H1 (cell line): ENCODE results near the gene TUBGCP2. TPM values are rescaled to one million over a fixed set of nuclear protein-coding genes. Genes with fewer than 3 reads are reported as not detected.
A peak's percentile ranks its signal among the peaks of the same experiment; 100 is the strongest.

Experiments
- CTCF ChIA-PET: fragments of 300-600 bp; sonication (Branson Sonifier 250); formaldehyde crosslinking; loops from one replicate; lab custom pipeline; 2021; ENCODE audit not compliant: partially characterized antibody; lab: Charles Lee
- POLR2A ChIA-PET: fragments of 300-600 bp; sonication (Branson Sonifier 250); formaldehyde crosslinking; loops from one replicate; lab custom pipeline; 2021; ENCODE audit warnings: inconsistent platforms; ENCODE audit not compliant: partially characterized antibody; lab: Charles Lee
- DNase-seq, 2 experiments: peaks; one replicate each; pipeline versions ENCODE4 v3.0.0 to v3.0.0-alpha.2; 2010 to 2022; ENCODE audit warnings: low spot score in 2 of 2, low read depth in 1 of 2, mixed read lengths in 1 of 2
- FAIRE-seq: peaks from 2 replicates; lab custom pipeline; 2011; peaks lifted over from hg19 to GRCh38; lab: Jason Lieb, UNC
- H2AFZ ChIP-seq: 2 replicates; pipeline ENCODE4 v1.8.1; 2012; ENCODE audit warnings: low read length, inconsistent platforms
- H2AK5ac ChIP-seq: 2 replicates; pipeline ENCODE4 v1.6.1; 2013; ENCODE audit warnings: low read depth, low read length
- H2BK120ac ChIP-seq: replicated peaks from 2 replicates; pipeline ENCODE3; 2013; ENCODE audit warnings: low read depth, low read length, inconsistent platforms
- H2BK12ac ChIP-seq: 2 replicates; pipeline ENCODE4 v1.6.1; 2013; ENCODE audit warnings: low read depth, low read length
- H2BK15ac ChIP-seq: 2 replicates; pipeline ENCODE4 v1.6.1; 2013; ENCODE audit warnings: low read length
- H2BK20ac ChIP-seq: 2 replicates; pipeline ENCODE4 v1.6.1; 2013; ENCODE audit warnings: low read length
- H2BK5ac ChIP-seq: 2 replicates; pipeline ENCODE4 v1.6.1; 2013; ENCODE audit warnings: low read depth, low read length
- H3K14ac ChIP-seq: 2 replicates; pipeline ENCODE4 v1.6.1; 2013; ENCODE audit warnings: inconsistent platforms; ENCODE audit not compliant: insufficient read length
- H3K18ac ChIP-seq: 2 replicates; pipeline ENCODE4 v1.6.1; 2013; ENCODE audit warnings: low read length; ENCODE audit errors: extremely low read depth
- H3K23ac ChIP-seq: 2 replicates; pipeline ENCODE4 v1.6.1; 2013; ENCODE audit warnings: inconsistent platforms; ENCODE audit not compliant: insufficient read length
- H3K23me2 ChIP-seq: 2 replicates; pipeline ENCODE4 v1.6.1; 2013; ENCODE audit warnings: low read depth, low read length
- H3K27ac ChIP-seq: 2 replicates; pipeline ENCODE4 v1.6.1; 2011; ENCODE audit warnings: low read depth, low read length, inconsistent platforms
- H3K27me3 ChIP-seq, 4 experiments: replicated peaks in 1 of 4; 1 replicate in 1 of 4; 2 replicates in 3 of 4; pipeline versions ENCODE4 v1.6.1 to v1.8.1; 2011 to 2013; ENCODE audit warnings: low read length in 3 of 4, mild to moderate bottlenecking in 3 of 4, inconsistent platforms in 2 of 4, mixed read lengths in 2 of 4, moderate library complexity in 1 of 4; ENCODE audit not compliant: control insufficient read depth in 3 of 4, insufficient read depth in 3 of 4; ENCODE audit errors: extremely low read depth in 1 of 4
- H3K36me3 ChIP-seq, 4 experiments: 2 replicates each; pipeline versions ENCODE4 v1.6.1 to v1.8.1; 2011 to 2013; ENCODE audit warnings: mild to moderate bottlenecking in 4 of 4, low read length in 3 of 4, moderate library complexity in 2 of 4, control low read depth in 1 of 4, inconsistent platforms in 1 of 4; ENCODE audit not compliant: insufficient read depth in 4 of 4, control insufficient read depth in 2 of 4
- H3K4ac ChIP-seq: replicated peaks from 2 replicates; pipeline ENCODE3; 2013; ENCODE audit warnings: low read length, low read depth, mixed read lengths, inconsistent platforms; ENCODE audit not compliant: insufficient read length
- H3K4me1 ChIP-seq, 4 experiments: replicated peaks in 1 of 4; 1 replicate in 1 of 4; 2 replicates in 3 of 4; pipeline versions ENCODE4 v1.6.1 to v1.8.1; 2011 to 2013; ENCODE audit warnings: low read length in 3 of 4, inconsistent platforms in 2 of 4, mixed read lengths in 1 of 4; ENCODE audit not compliant: insufficient read depth in 4 of 4, control insufficient read depth in 3 of 4
- H3K4me2 ChIP-seq, 2 experiments: 2 replicates each; pipeline versions ENCODE4 v1.6.1 to v1.8.1; 2011 to 2013; ENCODE audit warnings: low read depth in 2 of 2, low read length in 2 of 2, control low read depth in 1 of 2, inconsistent platforms in 1 of 2, mild to moderate bottlenecking in 1 of 2; ENCODE audit not compliant: insufficient read depth in 1 of 2
- H3K4me3 ChIP-seq, 4 experiments: fragments of 200-600, 300-600 bp in 1 of 4; sonication (generic), shearing (Covaris generic), sonication (Bioruptor Twin) in 1 of 4; 2 replicates each; pipeline versions ENCODE4 v1.5.1 to v1.8.1; 2011 to 2016; ENCODE audit warnings: low read length in 4 of 4, low read depth in 3 of 4, control low read depth in 2 of 4, inconsistent platforms in 2 of 4, mild to moderate bottlenecking in 2 of 4, mixed read lengths in 1 of 4, moderate library complexity in 1 of 4; ENCODE audit not compliant: insufficient read depth in 2 of 4; ENCODE audit errors: extremely low read depth in 1 of 4
- H3K56ac ChIP-seq: replicated peaks from 2 replicates; pipeline ENCODE3; 2013; ENCODE audit warnings: low read depth, mild to moderate bottlenecking, mixed read lengths, low read length, inconsistent platforms; ENCODE audit not compliant: insufficient read length
- H3K79me1 ChIP-seq: 2 replicates; pipeline ENCODE4 v1.6.1; 2013; ENCODE audit warnings: low read depth, low read length, control low read depth
- H3K79me2 ChIP-seq, 2 experiments: 2 replicates each; pipeline versions ENCODE4 v1.6.1 to v1.8.1; 2012 to 2013; ENCODE audit warnings: low read length in 2 of 2, mild to moderate bottlenecking in 2 of 2, inconsistent platforms in 1 of 2; ENCODE audit not compliant: insufficient read depth in 2 of 2, control insufficient read depth in 1 of 2
- H3K9ac ChIP-seq, 4 experiments: replicated peaks in 1 of 4; 1 replicate in 1 of 4; 2 replicates in 3 of 4; pipeline versions ENCODE4 v1.6.1 to v1.8.1; 2011 to 2013; ENCODE audit warnings: low read depth in 3 of 4, low read length in 3 of 4, control low read depth in 2 of 4, mild to moderate bottlenecking in 2 of 4, moderate library complexity in 2 of 4, inconsistent platforms in 1 of 4; ENCODE audit errors: extremely low read depth in 1 of 4
- H3K9me3 ChIP-seq, 2 experiments: 2 replicates each; pipeline versions ENCODE4 v1.6.1 to v1.8.1; 2012 to 2013; ENCODE audit warnings: mild to moderate bottlenecking in 2 of 2, moderate library complexity in 2 of 2, control low read depth in 1 of 2, inconsistent platforms in 1 of 2, low read depth in 1 of 2, low read length in 1 of 2, mixed read lengths in 1 of 2; ENCODE audit not compliant: insufficient read depth in 2 of 2
- H4K20me1 ChIP-seq, 2 experiments: replicated peaks in 1 of 2; 2 replicates each; pipeline versions ENCODE3 to v1.8.1; 2011 to 2013; ENCODE audit warnings: inconsistent platforms in 2 of 2, low read length in 2 of 2, mild to moderate bottlenecking in 1 of 2; ENCODE audit not compliant: insufficient read depth in 2 of 2, control insufficient read depth in 1 of 2
- H4K5ac ChIP-seq: 2 replicates; pipeline ENCODE4 v1.6.1; 2013; ENCODE audit warnings: low read length, low read depth, mixed read lengths, inconsistent platforms; ENCODE audit not compliant: insufficient read length
- H4K8ac ChIP-seq: 2 replicates; pipeline ENCODE4 v1.8.0; 2013; ENCODE audit warnings: mild to moderate bottlenecking, moderate library complexity, low read length, inconsistent platforms; ENCODE audit not compliant: insufficient read depth; ENCODE audit errors: extremely low read depth
- H4K91ac ChIP-seq: replicated peaks from 2 replicates; pipeline ENCODE3; 2013; ENCODE audit warnings: low read length, mixed read lengths, inconsistent platforms; ENCODE audit not compliant: insufficient read length
- CBX8 ChIP-seq: fragments of 300-800, 300-1000 bp; sonication (generic); IDR thresholded peaks from 2 replicates; pipeline ENCODE4 v1.7.1; 2016; ENCODE audit warnings: low read depth, low read length, borderline replicate concordance
- GTF2F1 ChIP-seq: IDR thresholded peaks from 2 replicates; pipeline ENCODE4 v1.6.1; 2012; ENCODE audit warnings: low read depth, low read length, improper control_type of control experiment, borderline replicate concordance
- KDM1A ChIP-seq: fragments of 200-600, 300-600 bp; sonication (generic); IDR thresholded peaks from 2 replicates; pipeline ENCODE4 v1.7.1; 2016; ENCODE audit warnings: mild to moderate bottlenecking, low read length, borderline replicate concordance
- MAFK ChIP-seq: IDR thresholded peaks from 2 replicates; pipeline ENCODE4 v1.6.1; 2012; ENCODE audit warnings: low read depth, mild to moderate bottlenecking, improper control_type of control experiment, low read length
- NRF1 ChIP-seq: IDR thresholded peaks from 2 replicates; pipeline ENCODE4 v1.6.1; 2011; ENCODE audit warnings: mild to moderate bottlenecking, low read depth, low read length, improper control_type of control experiment
- TBP ChIP-seq: IDR thresholded peaks from 2 replicates; pipeline ENCODE4 v1.6.1; 2011; ENCODE audit warnings: low read depth, low read length, improper control_type of control experiment
- ZNF274 ChIP-seq: IDR thresholded peaks from 2 replicates; pipeline ENCODE4 v1.7.0; 2012; ENCODE audit warnings: low read length, borderline replicate concordance; ENCODE audit errors: extremely low read depth
- WGBS, 2 experiments: shearing (Covaris generic) in 1 of 2; methylation state at CpG; one replicate each; pipeline versions ENCODE4 v1.1.6 to v1.1.7; 2013 to 2015; ENCODE audit warnings: low lambda C conversion rate in 2 of 2, mixed read lengths in 2 of 2, inconsistent platforms in 1 of 2, low coverage in 1 of 2, missing lambda C conversion rate in 1 of 2; ENCODE audit not compliant: insufficient replicate concordance in 2 of 2, insufficient coverage in 1 of 2, insufficient read length in 1 of 2; ENCODE audit errors: extremely low coverage in 1 of 2, missing lambda C conversion rate in 1 of 2; 5-methylcytosine and 5-hydroxymethylcytosine counted together
- polyA plus RNA-seq, 7 experiments: library from polyadenylated mRNA; depleted of rRNA in 3 of 7; stranded (reverse) in 5 of 7; unstranded in 2 of 7; fragments of >200 nt in 5 of 7; fragments of 200-250 nt in 2 of 7; gene quantifications; 1 replicate in 5 of 7; 2 replicates in 1 of 7; 4 replicates in 1 of 7; pipeline versions ENCODE4 v1.2.1 to v1.2.3, GENCODE V29; 2011 to 2013; ENCODE audit warnings: missing spikeins in 2 of 7, mixed read lengths in 2 of 7
- total RNA-seq: library from RNA; stranded (reverse); fragmentation: NEBNext Ultra II Directional; extraction: Animal tissue kit (Norgen Biotek cat#: 25700); gene quantifications from 2 replicates; pipeline ENCODE4 v1.2.1, GENCODE V29; 2021
- TF ChIP-seq, protein P1 (sequence below): IDR thresholded peaks from 2 replicates; pipeline ENCODE4 v1.6.1; 2011; ENCODE audit warnings: low read length, improper control_type of control experiment
- TF ChIP-seq, protein P2 (sequence below): IDR thresholded peaks from 2 replicates; pipeline ENCODE4 v1.6.1; 2012; ENCODE audit warnings: inconsistent platforms

The TUBGCP2 gene
- total and polyA plus RNA-seq, 2 of the 8 experiments (the other 6 are each of a cell fraction or from before 2014, with no cell fraction given): 34.9 to 51.9 TPM

DNA sequence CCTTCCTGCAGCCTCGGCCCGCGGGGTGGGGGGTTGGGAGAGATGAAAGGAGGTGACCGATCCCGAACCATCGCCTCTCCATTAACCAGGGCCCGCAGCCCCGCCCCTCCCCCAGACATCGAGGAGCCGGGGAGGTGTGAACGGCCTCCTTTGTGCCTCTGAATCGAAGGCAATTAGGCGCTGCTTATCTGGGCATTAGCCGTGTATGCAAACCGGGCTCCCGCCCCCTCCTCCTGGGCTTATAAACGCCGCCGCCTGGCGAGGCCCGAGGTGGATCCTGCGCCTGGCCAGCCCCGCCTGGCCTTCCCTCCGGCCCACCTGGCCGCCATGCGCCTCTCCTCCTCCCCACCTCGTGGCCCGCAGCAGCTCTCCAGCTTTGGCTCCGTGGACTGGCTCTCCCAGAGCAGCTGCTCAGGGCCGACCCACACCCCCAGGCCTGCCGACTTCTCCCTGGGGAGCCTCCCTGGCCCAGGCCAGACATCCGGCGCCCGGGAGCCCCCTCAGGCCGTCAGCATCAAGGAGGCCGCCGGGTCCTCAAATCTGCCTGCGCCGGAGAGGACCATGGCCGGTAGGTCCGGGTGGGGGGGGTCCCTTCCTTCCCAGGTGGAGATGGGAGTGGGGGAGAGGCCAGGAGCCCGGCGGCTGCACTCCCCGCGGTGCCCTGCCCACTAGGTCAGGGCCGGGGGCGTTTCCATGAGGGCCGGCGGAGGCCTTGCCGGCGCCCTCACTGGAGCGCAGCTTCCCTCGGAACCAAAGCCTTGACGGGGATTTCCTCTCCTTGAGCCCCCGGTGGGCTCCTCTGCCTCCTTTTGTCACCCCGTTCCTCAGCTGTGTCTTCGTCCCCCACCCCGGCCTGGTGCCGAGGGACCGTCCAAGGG, 70.8 kb downstream of the TUBGCP2 start, which contains the start of gene VENTX:
Gene VENTX (plus strand): TSS at position 268 of the 878 bp plus-strand sequence. CDS start 60 bp downstream, at position 328.
- Histone ChIP-seq H2BK12ac (peak within 1 kb of the TSS; percentile 75; the same call in 1 of the 2 replicates), H3K27me3 (peaks cover 23 to 46% (median 43%) of the 10 kb centered on the region in 4 experiments), H3K4me1 (peaks cover 3 to 25% (median 13%) of the 10 kb centered on the region in 4 experiments), H3K14ac (no peak within 1 kb of the TSS), H3K4me3 (peak within 1 kb of the TSS; percentile 40 to 62 (median 50)), H3K23me2 (peaks cover 12% of the 10 kb centered on the region; the same call in 1 of the 2 replicates), H3K36me3 (peaks cover 0 to 5% (median 0%) of the 10 kb centered on the region in 4 experiments; a peak in 3 of 8 replicates), H3K79me2 (no peaks in the 10 kb centered on the region), H3K56ac (no peak within 1 kb of the TSS), H2AK5ac (no peak within 1 kb of the TSS), H4K20me1 (no peaks in the 10 kb centered on the region), H4K8ac (peak within 1 kb of the TSS; percentile 74), H2BK20ac (no peak within 1 kb of the TSS; the same call in 1 of the 2 replicates), H3K9ac (peak within 1 kb of the TSS in 1 of 4 experiments; percentile 17; a peak in 3 of 7 replicates), H2BK15ac (peak within 1 kb of the TSS; percentile 92; the same call in 1 of the 2 replicates), H3K79me1 (0 out of 2 replicates have a peak, but pooled peaks cover 2% of the 10 kb centered on the region), H2BK120ac (peak within 1 kb of the TSS; percentile 54), H3K4me2 (peak within 1 kb of the TSS; percentile 91 to 92), H2BK5ac (peak within 1 kb of the TSS; percentile 27; the same call in 1 of the 2 replicates), H2AFZ (no peak within 1 kb of the TSS), H3K27ac (no peak within 1 kb of the TSS), H4K91ac (peak within 1 kb of the TSS; percentile 97), H3K4ac (peak within 1 kb of the TSS; percentile 91), H3K18ac (peak within 1 kb of the TSS; percentile 71), H3K9me3 (no peaks in the 10 kb centered on the region), H3K23ac (no peak within 1 kb of the TSS), H4K5ac (no peak within 1 kb of the TSS)
- POLR2A ChIA-PET: interaction anchor here (1.0 to 1.7 kb wide), 5 partner anchors 8 to 26 kb away, joined by 3 to 6 read pairs (median 4); no protein-coding TSS in a partner anchor
- DNase-seq: peak; percentile 60 to 87
- CTCF ChIA-PET: interaction anchor here (1.8 kb wide), 1 partner anchor 70 kb away, joined by 7 read pairs; no protein-coding TSS in a partner anchor
- 5% methylated on average over 45 of the region's 60 CpGs; no CpG with 5 or more reads in 1 of the 2 experiments for WGBS, 2 experiments
- no peak for FAIRE-seq
- TF ChIP-seq, protein P1, sequence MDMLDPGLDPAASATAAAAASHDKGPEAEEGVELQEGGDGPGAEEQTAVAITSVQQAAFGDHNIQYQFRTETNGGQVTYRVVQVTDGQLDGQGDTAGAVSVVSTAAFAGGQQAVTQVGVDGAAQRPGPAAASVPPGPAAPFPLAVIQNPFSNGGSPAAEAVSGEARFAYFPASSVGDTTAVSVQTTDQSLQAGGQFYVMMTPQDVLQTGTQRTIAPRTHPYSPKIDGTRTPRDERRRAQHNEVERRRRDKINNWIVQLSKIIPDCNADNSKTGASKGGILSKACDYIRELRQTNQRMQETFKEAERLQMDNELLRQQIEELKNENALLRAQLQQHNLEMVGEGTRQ: no peak
- TF ChIP-seq, protein P2, sequence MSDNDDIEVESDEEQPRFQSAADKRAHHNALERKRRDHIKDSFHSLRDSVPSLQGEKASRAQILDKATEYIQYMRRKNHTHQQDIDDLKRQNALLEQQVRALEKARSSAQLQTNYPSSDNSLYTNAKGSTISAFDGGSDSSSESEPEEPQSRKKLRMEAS: peak; percentile 98
- TF ChIP-seq TBP: peak; percentile 40; the same call in 1 of the 2 replicates
- no peak for TF ChIP-seq CBX8
- no peak for TF ChIP-seq GTF2F1
- no peak for TF ChIP-seq MAFK
- no peak for TF ChIP-seq NRF1
- no peak for TF ChIP-seq ZNF274
- peak; percentile 7; the same call in 1 of the 2 replicates for TF ChIP-seq KDM1A
